Hepatocyte (in vitro differentiated cells): ENCODE data around the gene PEMT. TPM values are rescaled to one million over a fixed set of nuclear protein-coding genes. Genes with fewer than 3 reads are reported as not detected.

ENCODE experiments used
- DNase-seq: peaks from one replicate; pipeline ENCODE4 v3.0.0-alpha.2; 2016; ENCODE audit warnings: low spot score
- H2AFZ ChIP-seq: fragments of 200-600 bp; sonication (generic); 2 replicates; pipeline ENCODE4 v1.6.0; 2016; ENCODE audit warnings: antibody characterized with exemption, mild to moderate bottlenecking
- H3K27ac ChIP-seq: fragments of 200-600 bp; sonication (generic); 2 replicates; pipeline ENCODE4 v1.5.1; 2016; ENCODE audit warnings: mild to moderate bottlenecking
- H3K27me3 ChIP-seq: fragments of 200-600 bp; sonication (generic); 2 replicates; pipeline ENCODE4 v1.6.1; 2016
- H3K36me3 ChIP-seq: fragments of 200-600 bp; sonication (generic); replicated peaks from 2 replicates; pipeline ENCODE4 v1.5.1; 2016; ENCODE audit warnings: low read depth; ENCODE audit not compliant: insufficient read depth
- H3K4me1 ChIP-seq: fragments of 200-600 bp; sonication (generic); 2 replicates; pipeline ENCODE4 v1.5.1; 2016; ENCODE audit warnings: mild to moderate bottlenecking, moderate library complexity; ENCODE audit not compliant: insufficient read depth
- H3K4me2 ChIP-seq: fragments of 200-600 bp; sonication (generic); 2 replicates; pipeline ENCODE4 v1.6.0; 2016
- H3K4me3 ChIP-seq: fragments of 200-600 bp; sonication (generic); 2 replicates; pipeline ENCODE4 v1.5.1; 2016; ENCODE audit warnings: mild to moderate bottlenecking
- H3K79me2 ChIP-seq: fragments of 200-600 bp; sonication (generic); 2 replicates; pipeline ENCODE4 v1.6.0; 2017; ENCODE audit warnings: mild to moderate bottlenecking
- H3K9me2 ChIP-seq: fragments of 200-600 bp; sonication (generic); replicated peaks from 2 replicates; pipeline ENCODE4 v1.6.0; 2017; ENCODE audit warnings: mild to moderate bottlenecking; ENCODE audit not compliant: insufficient read depth
- H3K9me3 ChIP-seq: fragments of 200-600 bp; sonication (generic); 2 replicates; pipeline ENCODE4 v1.5.1; 2016; ENCODE audit warnings: low read depth, mild to moderate bottlenecking
- H4K20me1 ChIP-seq: fragments of 200-600 bp; sonication (generic); 2 replicates; pipeline ENCODE4 v1.6.0; 2016; ENCODE audit warnings: mild to moderate bottlenecking; ENCODE audit not compliant: insufficient read depth, poor library complexity, severe bottlenecking
- EZH2 ChIP-seq: fragments of 200-600 bp; sonication (generic); IDR thresholded peaks from 2 replicates; pipeline ENCODE4 v1.6.1; 2016; ENCODE audit warnings: antibody characterized with exemption, mild to moderate bottlenecking, borderline replicate concordance
- EZH2phosphoT487 ChIP-seq: fragments of 200-600 bp; sonication (generic); IDR thresholded peaks from one replicate; pipeline ENCODE4 v1.6.1; 2018; ENCODE audit warnings: antibody characterized with exemption, mild to moderate bottlenecking, low read depth, moderate library complexity; ENCODE audit not compliant: unreplicated experiment, severe bottlenecking
- WGBS: methylation state at CpG from one replicate; pipeline ENCODE4 v1.1.6; 2016; ENCODE audit warnings: low lambda C conversion rate; ENCODE audit errors: missing lambda C conversion rate; 5-methylcytosine and 5-hydroxymethylcytosine counted together
- polyA plus RNA-seq: library from polyadenylated mRNA; unstranded; fragments of >200 nt; fragmentation: Nextera tagmentation; extraction: Ambion mirVana; gene quantifications from 2 replicates; pipeline ENCODE4 v1.2.1, GENCODE V29; 2016
- total RNA-seq: library from RNA; depleted of rRNA; stranded (reverse); fragments of >200 nt; gene quantifications from 2 replicates; pipeline ENCODE4 v1.2.3, GENCODE V29; 2014
- TF ChIP-seq, protein P1 (sequence below): fragments of 200-600 bp; sonication (generic); IDR thresholded peaks from 2 replicates; pipeline ENCODE4 v1.5.1; 2016; ENCODE audit warnings: antibody characterized with exemption, mild to moderate bottlenecking; ENCODE audit not compliant: poor library complexity

PEMT gene
- total and polyA plus RNA-seq, 2 experiments from 2014 or later, result 50.1 to 70.4 TPM

DNA sequence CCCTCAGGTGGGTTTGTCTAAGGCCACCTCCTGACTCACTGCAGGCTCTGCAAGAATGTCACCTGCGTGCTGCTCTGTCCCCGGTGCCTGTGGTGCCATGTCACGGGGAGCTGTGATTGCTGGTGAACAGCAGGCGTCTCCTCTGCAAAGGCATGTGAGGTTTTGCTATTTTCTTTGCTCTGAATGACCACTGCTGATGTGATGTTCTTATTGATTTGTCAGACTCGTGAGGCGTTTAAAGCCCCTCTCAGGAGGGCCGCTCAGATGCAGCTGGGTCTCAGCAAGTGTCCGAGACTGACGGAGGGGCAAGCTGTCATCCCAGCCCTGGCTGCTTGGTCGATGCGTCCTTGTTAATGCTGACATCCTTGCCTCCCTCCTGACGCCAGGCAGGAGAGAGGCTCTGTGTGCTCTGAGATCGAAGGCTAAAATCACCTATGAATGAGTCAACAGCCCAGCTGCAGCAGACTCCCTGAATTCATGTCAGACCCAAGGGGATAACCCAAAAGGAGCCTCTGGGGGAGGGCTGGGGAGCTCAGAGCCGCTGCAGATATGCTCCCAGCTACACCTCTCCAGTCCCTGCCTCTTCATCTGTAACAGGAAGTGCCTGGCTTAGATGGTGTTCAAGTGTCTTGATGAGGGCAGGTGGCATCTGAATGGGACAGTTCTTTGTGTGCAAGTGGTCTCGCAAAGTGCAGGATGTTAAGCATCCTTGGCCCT lies 11.8 kb upstream of the PEMT start:
- TF ChIP-seq EZH2phosphoT487, result no peak
- TF ChIP-seq EZH2, result no peak
- TF ChIP-seq, protein P1, sequence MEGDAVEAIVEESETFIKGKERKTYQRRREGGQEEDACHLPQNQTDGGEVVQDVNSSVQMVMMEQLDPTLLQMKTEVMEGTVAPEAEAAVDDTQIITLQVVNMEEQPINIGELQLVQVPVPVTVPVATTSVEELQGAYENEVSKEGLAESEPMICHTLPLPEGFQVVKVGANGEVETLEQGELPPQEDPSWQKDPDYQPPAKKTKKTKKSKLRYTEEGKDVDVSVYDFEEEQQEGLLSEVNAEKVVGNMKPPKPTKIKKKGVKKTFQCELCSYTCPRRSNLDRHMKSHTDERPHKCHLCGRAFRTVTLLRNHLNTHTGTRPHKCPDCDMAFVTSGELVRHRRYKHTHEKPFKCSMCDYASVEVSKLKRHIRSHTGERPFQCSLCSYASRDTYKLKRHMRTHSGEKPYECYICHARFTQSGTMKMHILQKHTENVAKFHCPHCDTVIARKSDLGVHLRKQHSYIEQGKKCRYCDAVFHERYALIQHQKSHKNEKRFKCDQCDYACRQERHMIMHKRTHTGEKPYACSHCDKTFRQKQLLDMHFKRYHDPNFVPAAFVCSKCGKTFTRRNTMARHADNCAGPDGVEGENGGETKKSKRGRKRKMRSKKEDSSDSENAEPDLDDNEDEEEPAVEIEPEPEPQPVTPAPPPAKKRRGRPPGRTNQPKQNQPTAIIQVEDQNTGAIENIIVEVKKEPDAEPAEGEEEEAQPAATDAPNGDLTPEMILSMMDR, result no peak
- Histone ChIP-seq H2AFZ (no peak overlapping the region), H3K4me2 (no peak overlapping the region), H3K9me2 (no peaks in the 10 kb centered on the region), H3K27me3 (no peaks in the 10 kb centered on the region), H3K27ac (no peak overlapping the region), H3K4me1 (peaks cover 6% of the 10 kb centered on the region), H3K36me3 (no peaks in the 10 kb centered on the region), H4K20me1 (no peaks in the 10 kb centered on the region), H3K4me3 (no peak overlapping the region), H3K9me3 (no peaks in the 10 kb centered on the region), H3K79me2 (no peaks in the 10 kb centered on the region)
- 79% methylated on average over 15 of the region's 15 CpGs for WGBS
- DNase-seq, result no peak

DNA sequence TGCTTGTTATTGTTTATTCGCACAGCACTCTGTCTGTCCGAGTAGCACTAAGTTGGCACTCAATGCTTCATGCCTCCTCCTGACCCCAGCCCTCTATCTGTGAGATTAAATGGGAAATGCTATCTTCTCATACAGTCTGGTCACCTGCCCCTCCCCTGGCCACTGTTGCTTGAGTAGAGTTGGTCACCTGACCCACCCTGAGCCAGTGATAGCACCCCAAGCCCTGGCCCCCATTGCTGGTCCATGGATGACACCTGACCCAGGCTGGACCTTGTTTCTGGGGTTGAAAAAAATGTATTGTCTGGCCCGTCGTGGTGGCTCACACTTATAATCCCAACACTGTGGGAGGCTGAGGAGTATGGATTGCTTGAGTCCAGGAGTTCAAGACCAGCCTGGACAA lies 8.5 kb upstream of the PEMT start:
- Histone ChIP-seq H2AFZ (no peak overlapping the region), H3K27me3 (no peaks in the 10 kb centered on the region), H3K79me2 (no peaks in the 10 kb centered on the region), H4K20me1 (no peaks in the 10 kb centered on the region), H3K4me3 (no peak overlapping the region), H3K27ac (no peak overlapping the region), H3K9me3 (no peaks in the 10 kb centered on the region), H3K4me1 (no peaks in the 10 kb centered on the region), H3K4me2 (no peak overlapping the region), H3K9me2 (no peaks in the 10 kb centered on the region), H3K36me3 (no peaks in the 10 kb centered on the region)
- WGBS, result 96% methylated on average over 4 of the region's 4 CpGs
- TF ChIP-seq, protein P1, result no peak
- TF ChIP-seq EZH2phosphoT487, result no peak
- no peak for TF ChIP-seq EZH2
- no peak for DNase-seq

DNA sequence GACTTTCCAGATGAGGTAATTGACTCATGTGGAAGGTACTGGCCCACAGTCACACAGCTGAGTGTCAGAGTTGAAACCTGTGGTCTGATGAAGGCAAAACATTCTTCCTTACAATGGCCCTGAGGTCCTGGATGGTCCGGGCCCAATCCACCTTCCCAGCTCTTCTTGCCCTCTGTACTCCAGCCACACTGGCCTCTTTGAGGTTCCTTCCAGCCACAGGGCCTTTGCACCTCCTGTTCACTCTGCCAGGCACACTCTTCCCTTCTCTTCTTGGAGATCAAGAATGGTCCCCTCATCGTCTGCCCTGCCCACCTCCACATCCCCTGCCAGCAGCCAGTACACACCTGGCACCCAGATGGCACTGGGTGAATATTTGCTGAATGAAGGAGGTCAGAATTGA lies 6.5 kb upstream of the PEMT start:
- H4K20me1 ChIP-seq, result no peaks in the 10 kb centered on the region
- no peak overlapping the region for H2AFZ ChIP-seq
- no peaks in the 10 kb centered on the region for H3K9me3 ChIP-seq
- TF ChIP-seq, protein P1, result no peak
- no peak for TF ChIP-seq EZH2
- TF ChIP-seq EZH2phosphoT487, result no peak
- H3K4me1 ChIP-seq, result peaks cover 1% of the 10 kb centered on the region
- H3K4me2 ChIP-seq, result no peak overlapping the region
- no peaks in the 10 kb centered on the region for H3K9me2 ChIP-seq
- H3K27ac ChIP-seq, result no peak overlapping the region
- no peaks in the 10 kb centered on the region for H3K27me3 ChIP-seq
- DNase-seq, result no peak
- no peak overlapping the region for H3K4me3 ChIP-seq
- 86% methylated on average over 2 of the region's 2 CpGs for WGBS
- no peaks in the 10 kb centered on the region for H3K36me3 ChIP-seq
- H3K79me2 ChIP-seq, result peaks cover 3% of the 10 kb centered on the region
